ENCODE data around the gene LCOR.
"Not testable (repeated sequence)": the region's sequence is repeated elsewhere in the genome, so short reads cannot be mapped to it uniquely, and the experiment has no call there.

The LCOR gene

GRCh38 chr10:96831867-96832720, at the start of gene LCOR:
Gene LCOR, plus strand, starts transcription at chr10:96832298. Its CDS starts 116,760 bp downstream, at chr10:96949058.
- in situ Hi-C loops (cut with HindIII; ENCODE audit: low sequenced_read_pairs) = no loop called here

- in situ Hi-C loops (cut with HindIII; ENCODE audit: low sequenced_read_pairs) = no loop called here
Measured at GRCh38 chr10:96784253-96784652, 47.8 kb upstream of the LCOR start.

- in situ Hi-C loops (cut with HindIII; ENCODE audit: low sequenced_read_pairs) = no loop called here
Measured at GRCh38 chr10:96789571-96790108, 42.5 kb upstream of the LCOR start.

GRCh38 chr10:96791902-96792301, 40.2 kb upstream of the LCOR start:
- in situ Hi-C loops (cut with HindIII; ENCODE audit: low sequenced_read_pairs) = no loop called here

- in situ Hi-C loops (cut with HindIII; ENCODE audit: low sequenced_read_pairs) = no loop called here
Measured at GRCh38 chr10:96794836-96795733, 37.0 kb upstream of the LCOR start.

- in situ Hi-C loops (cut with HindIII; ENCODE audit: low sequenced_read_pairs) = no loop called here
Measured at GRCh38 chr10:96797485-96797884, 34.6 kb upstream of the LCOR start.

GRCh38 chr10:96803288-96803664, 28.8 kb upstream of the LCOR start:
- in situ Hi-C loops (cut with HindIII; ENCODE audit: low sequenced_read_pairs) = no loop called here

- in situ Hi-C loops (cut with HindIII; ENCODE audit: low sequenced_read_pairs) = no loop called here
Measured at GRCh38 chr10:96814264-96814663, 17.8 kb upstream of the LCOR start.

- in situ Hi-C loops (cut with HindIII; ENCODE audit: low sequenced_read_pairs) = not testable (repeated sequence)
Measured at GRCh38 chr10:96818971-96819370, 13.1 kb upstream of the LCOR start.

GRCh38 chr10:96820765-96821164, 11.3 kb upstream of the LCOR start:
- in situ Hi-C loops (cut with HindIII; ENCODE audit: low sequenced_read_pairs) = no loop called here

GRCh38 chr10:96826438-96826837, 5.7 kb upstream of the LCOR start:
- in situ Hi-C loops (cut with HindIII; ENCODE audit: low sequenced_read_pairs) = no loop called here

GRCh38 chr10:96828609-96829008, 3.5 kb upstream of the LCOR start:
- in situ Hi-C loops (cut with HindIII; ENCODE audit: low sequenced_read_pairs) = no loop called here

- in situ Hi-C loops (cut with HindIII; ENCODE audit: low sequenced_read_pairs) = no loop called here
Measured at GRCh38 chr10:96829029-96829773, 2.9 kb upstream of the LCOR start.

- in situ Hi-C loops (cut with HindIII; ENCODE audit: low sequenced_read_pairs) = no loop called here
Measured at GRCh38 chr10:96830511-96831199, 1.4 kb upstream of the LCOR start.

- in situ Hi-C loops (cut with HindIII; ENCODE audit: low sequenced_read_pairs) = no loop called here
Measured at GRCh38 chr10:96831200-96831866, 765 bp upstream of the LCOR start.

GRCh38 chr10:96832721-96833219, 672 bp downstream of the LCOR start:
- in situ Hi-C loops (cut with HindIII; ENCODE audit: low sequenced_read_pairs) = no loop called here

GRCh38 chr10:96833220-96834001, 1.3 kb downstream of the LCOR start:
- in situ Hi-C loops (cut with HindIII; ENCODE audit: low sequenced_read_pairs) = no loop called here

GRCh38 chr10:96834120-96834519, 2.0 kb downstream of the LCOR start:
- in situ Hi-C loops (cut with HindIII; ENCODE audit: low sequenced_read_pairs) = no loop called here

GRCh38 chr10:96835899-96836298, 3.8 kb downstream of the LCOR start:
- in situ Hi-C loops (cut with HindIII; ENCODE audit: low sequenced_read_pairs) = no loop called here
